ENCODE data around the gene RIN2.

The RIN2 gene

DNA sequence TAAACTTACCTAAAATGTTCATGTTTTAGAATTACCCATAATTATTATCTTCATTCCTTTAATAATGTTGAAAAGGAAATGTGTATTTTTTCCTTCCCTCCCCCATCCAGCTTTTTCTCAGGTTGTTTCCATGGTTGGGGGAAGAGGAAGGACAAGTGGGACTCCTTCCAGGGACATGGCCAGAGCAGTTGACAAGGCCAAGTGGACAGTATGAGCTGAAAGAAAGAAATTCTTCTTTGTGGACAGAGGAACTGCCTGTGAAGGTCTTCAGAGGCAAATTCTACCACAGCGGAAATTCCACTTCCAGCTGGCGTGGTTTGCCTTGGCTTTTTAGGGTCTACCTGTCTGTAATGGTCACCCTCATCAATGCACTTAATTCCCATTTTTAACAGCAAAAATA lies 33.8 kb downstream of the RIN2 start:
- Histone ChIP-seq H3K27me3 (ENCODE audit: low read depth, low read length) (0 out of 2 replicates have a peak, but pooled peaks cover 5% of the 10 kb centered on the region), H3K4me1 (ENCODE audit: low read length) (no peaks in the 10 kb centered on the region), H3K27ac (ENCODE audit: low read length) (no peak overlapping the region), H3K79me2 (ENCODE audit: low read length) (no peaks in the 10 kb centered on the region), H4K20me1 (ENCODE audit: insufficient read depth, low read length) (no peaks in the 10 kb centered on the region), H2AFZ (ENCODE audit: low read depth, low read length) (no peak overlapping the region), H3K4me2 (ENCODE audit: low read length) (no peak overlapping the region), H3K4me3 (ENCODE audit: low read length) (no peak overlapping the region), H3K9ac (ENCODE audit: low read length) (no peak overlapping the region), H3K36me3 (replicated peaks; ENCODE audit: low read depth, low read length) (no peaks in the 10 kb centered on the region), H3K9me3 (ENCODE audit: insufficient read depth, low read length) (no peaks in the 10 kb centered on the region)
- TF ChIP-seq EZH2phosphoT487 (IDR thresholded peaks at IDR 0.05; ENCODE audit: low read depth) = no peak
- TF ChIP-seq, protein P1, sequence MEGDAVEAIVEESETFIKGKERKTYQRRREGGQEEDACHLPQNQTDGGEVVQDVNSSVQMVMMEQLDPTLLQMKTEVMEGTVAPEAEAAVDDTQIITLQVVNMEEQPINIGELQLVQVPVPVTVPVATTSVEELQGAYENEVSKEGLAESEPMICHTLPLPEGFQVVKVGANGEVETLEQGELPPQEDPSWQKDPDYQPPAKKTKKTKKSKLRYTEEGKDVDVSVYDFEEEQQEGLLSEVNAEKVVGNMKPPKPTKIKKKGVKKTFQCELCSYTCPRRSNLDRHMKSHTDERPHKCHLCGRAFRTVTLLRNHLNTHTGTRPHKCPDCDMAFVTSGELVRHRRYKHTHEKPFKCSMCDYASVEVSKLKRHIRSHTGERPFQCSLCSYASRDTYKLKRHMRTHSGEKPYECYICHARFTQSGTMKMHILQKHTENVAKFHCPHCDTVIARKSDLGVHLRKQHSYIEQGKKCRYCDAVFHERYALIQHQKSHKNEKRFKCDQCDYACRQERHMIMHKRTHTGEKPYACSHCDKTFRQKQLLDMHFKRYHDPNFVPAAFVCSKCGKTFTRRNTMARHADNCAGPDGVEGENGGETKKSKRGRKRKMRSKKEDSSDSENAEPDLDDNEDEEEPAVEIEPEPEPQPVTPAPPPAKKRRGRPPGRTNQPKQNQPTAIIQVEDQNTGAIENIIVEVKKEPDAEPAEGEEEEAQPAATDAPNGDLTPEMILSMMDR (IDR thresholded peaks at IDR 0.05; ENCODE audit: low read depth, low read length) = no peak

DNA sequence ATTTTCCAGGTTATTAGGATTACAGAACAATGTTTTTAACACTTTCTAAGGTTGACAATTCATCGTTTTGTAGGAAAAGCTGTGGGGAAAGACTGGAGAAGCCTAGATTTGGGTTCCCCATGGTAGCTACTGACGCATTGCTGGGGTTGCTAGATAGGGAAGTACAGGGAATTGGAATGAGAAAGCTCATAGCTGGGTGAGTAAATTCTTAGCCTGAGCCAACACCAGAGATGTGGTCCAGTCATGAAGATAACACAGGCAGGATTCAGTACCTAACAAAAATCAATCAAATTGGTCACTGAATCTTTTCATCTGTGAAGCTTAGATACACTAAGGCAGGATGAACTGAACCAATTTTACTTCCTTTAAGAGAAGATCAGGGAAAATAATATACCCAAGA lies 35.7 kb downstream of the RIN2 start:
- TF ChIP-seq EZH2phosphoT487 (IDR thresholded peaks at IDR 0.05; ENCODE audit: low read depth) = no peak
- TF ChIP-seq, protein P1 (IDR thresholded peaks at IDR 0.05; ENCODE audit: low read depth, low read length) = no peak
- H3K27me3 ChIP-seq (ENCODE audit: low read depth, low read length) = 0 out of 2 replicates have a peak, but pooled peaks cover 5% of the 10 kb centered on the region
- H3K36me3 ChIP-seq (replicated peaks; ENCODE audit: low read depth, low read length) = no peaks in the 10 kb centered on the region
- no peak overlapping the region for H3K9ac ChIP-seq (ENCODE audit: low read length)
- no peak overlapping the region for H2AFZ ChIP-seq (ENCODE audit: low read depth, low read length)
- no peaks in the 10 kb centered on the region for H4K20me1 ChIP-seq (ENCODE audit: insufficient read depth, low read length)
- H3K4me1 ChIP-seq (ENCODE audit: low read length) = no peaks in the 10 kb centered on the region
- H3K4me2 ChIP-seq (ENCODE audit: low read length) = no peak overlapping the region
- no peaks in the 10 kb centered on the region for H3K79me2 ChIP-seq (ENCODE audit: low read length)
- no peak overlapping the region for H3K4me3 ChIP-seq (ENCODE audit: low read length)
- H3K27ac ChIP-seq (ENCODE audit: low read length) = no peak overlapping the region
- H3K9me3 ChIP-seq (ENCODE audit: insufficient read depth, low read length) = no peaks in the 10 kb centered on the region

DNA sequence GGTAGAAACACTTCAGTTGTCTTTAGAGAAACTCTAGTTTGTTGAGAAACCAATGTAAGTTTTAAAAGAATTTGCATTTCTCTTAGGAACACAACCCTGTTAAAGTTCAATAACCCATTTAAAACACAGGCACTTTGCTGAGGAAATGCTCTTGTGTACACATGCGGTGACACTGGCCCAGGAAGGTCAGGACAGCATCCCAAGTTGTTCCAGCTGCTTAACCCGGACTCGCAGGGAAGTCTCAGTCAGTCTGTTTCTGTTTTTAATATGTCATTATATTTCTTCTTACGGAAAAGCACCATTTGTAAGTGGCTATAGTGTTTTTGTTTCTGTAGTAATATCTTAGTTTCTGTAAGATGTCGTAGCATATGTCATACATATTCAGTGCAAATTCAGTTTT lies 36.9 kb downstream of the RIN2 start:
- H3K4me2 ChIP-seq (ENCODE audit: low read length) = no peak overlapping the region
- TF ChIP-seq, protein P1 (IDR thresholded peaks at IDR 0.05; ENCODE audit: low read depth, low read length) = no peak
- TF ChIP-seq EZH2phosphoT487 (IDR thresholded peaks at IDR 0.05; ENCODE audit: low read depth) = no peak
- H3K36me3 ChIP-seq (replicated peaks; ENCODE audit: low read depth, low read length) = no peaks in the 10 kb centered on the region
- no peak overlapping the region for H2AFZ ChIP-seq (ENCODE audit: low read depth, low read length)
- no peaks in the 10 kb centered on the region for H4K20me1 ChIP-seq (ENCODE audit: insufficient read depth, low read length)
- H3K9me3 ChIP-seq (ENCODE audit: insufficient read depth, low read length) = no peaks in the 10 kb centered on the region
- no peaks in the 10 kb centered on the region for H3K4me1 ChIP-seq (ENCODE audit: low read length)
- H3K27ac ChIP-seq (ENCODE audit: low read length) = no peak overlapping the region
- no peak overlapping the region for H3K9ac ChIP-seq (ENCODE audit: low read length)
- H3K4me3 ChIP-seq (ENCODE audit: low read length) = no peak overlapping the region
- H3K27me3 ChIP-seq (ENCODE audit: low read depth, low read length) = 0 out of 2 replicates have a peak, but pooled peaks cover 5% of the 10 kb centered on the region
- H3K79me2 ChIP-seq (ENCODE audit: low read length) = no peaks in the 10 kb centered on the region

- Histone ChIP-seq H3K4me1 (ENCODE audit: low read length) (no peaks in the 10 kb centered on the region), H3K4me2 (ENCODE audit: low read length) (no peak overlapping the region), H3K79me2 (ENCODE audit: low read length) (no peaks in the 10 kb centered on the region), H3K4me3 (ENCODE audit: low read length) (no peak overlapping the region), H3K9ac (ENCODE audit: low read length) (no peak overlapping the region), H4K20me1 (ENCODE audit: insufficient read depth, low read length) (no peaks in the 10 kb centered on the region), H3K27me3 (ENCODE audit: low read depth, low read length) (peaks cover 16% of the 10 kb centered on the region; the same call in 1 of the 2 replicates), H3K27ac (ENCODE audit: low read length) (no peak overlapping the region), H2AFZ (ENCODE audit: low read depth, low read length) (no peak overlapping the region), H3K36me3 (replicated peaks; ENCODE audit: low read depth, low read length) (no peaks in the 10 kb centered on the region), H3K9me3 (ENCODE audit: insufficient read depth, low read length) (no peaks in the 10 kb centered on the region)
- TF ChIP-seq EZH2phosphoT487 (IDR thresholded peaks at IDR 0.05; ENCODE audit: low read depth) = no peak
- TF ChIP-seq, protein P1 (IDR thresholded peaks at IDR 0.05; ENCODE audit: low read depth, low read length) = no peak
These were observed 41.3 kb downstream of the RIN2 start for GRCh38 chr20:19799325-19799724.

Data from OCI-LY3 (cell line).